ENCODE results near the gene KCNAB2. TPM values are rescaled to one million over a fixed set of nuclear protein-coding genes. Genes with fewer than 3 reads are reported as not detected.
A peak's percentile ranks its signal among the peaks of the same experiment; 100 is the strongest.

The KCNAB2 gene
- total RNA-seq, 1 experiment from 2014 or later = 10.3 TPM

DNA sequence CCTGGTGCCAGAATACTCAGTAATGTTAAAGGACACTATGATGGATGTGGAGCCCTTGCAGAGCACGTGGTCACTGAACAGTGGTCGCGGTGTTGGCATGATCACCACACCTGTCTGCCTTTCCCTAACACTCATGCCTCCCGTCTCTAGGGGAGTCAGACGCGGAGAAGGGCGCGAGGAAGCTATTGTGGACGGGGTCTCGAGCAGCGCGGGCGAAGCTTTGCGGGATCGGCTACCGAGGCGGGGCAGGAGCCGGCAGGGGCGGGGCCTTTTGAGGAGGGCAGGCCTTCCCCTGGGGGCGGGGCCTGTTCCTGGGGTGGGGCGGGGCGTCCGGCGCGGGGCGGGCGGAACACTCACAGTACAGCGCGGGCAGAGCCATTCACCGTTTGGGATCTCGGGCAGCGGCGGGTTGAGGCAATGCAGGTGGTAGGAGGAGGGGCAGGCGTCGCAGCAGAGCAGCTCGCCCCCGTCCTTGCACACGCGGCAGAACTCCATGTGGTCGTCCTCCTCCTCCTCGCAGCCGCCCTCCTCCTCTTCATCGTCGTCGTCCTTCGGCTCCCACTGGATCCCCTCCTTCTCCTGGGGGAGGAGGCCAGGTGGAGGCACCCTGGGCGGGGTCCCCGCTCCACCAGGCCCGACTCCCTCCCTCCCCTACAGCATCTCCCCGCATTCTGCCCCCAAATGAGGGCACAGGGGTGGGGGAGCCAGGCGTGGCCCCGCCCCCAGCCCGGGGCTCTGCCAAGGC is 103.0 kb downstream of the KCNAB2 start (continued):
- TF ChIP-seq ZSCAN18 (CRISPR knock-in tag; IDR thresholded peaks at IDR 0.05) (no peak), GABPB1 (CRISPR knock-in tag; IDR thresholded peaks at IDR 0.05) (no peak), ARID4B (CRISPR knock-in tag; IDR thresholded peaks at IDR 0.05; ENCODE audit: borderline replicate concordance) (peak; percentile 32; the same call in 1 of the 2 replicates), ZNF232 (CRISPR knock-in tag; IDR thresholded peaks at IDR 0.05) (no peak; the same call in 1 of the 2 replicates), ZNF121 (CRISPR knock-in tag; IDR thresholded peaks at IDR 0.05) (no peak), MXD4 (CRISPR knock-in tag; IDR thresholded peaks at IDR 0.05; ENCODE audit: borderline replicate concordance) (no peak), CTCF (IDR thresholded peaks at IDR 0.05) (no peak), NR1H2 (CRISPR knock-in tag; IDR thresholded peaks at IDR 0.05) (no peak), JAZF1 (CRISPR knock-in tag; IDR thresholded peaks at IDR 0.05) (no peak), SP1 (CRISPR knock-in tag; conservative IDR thresholded peaks at IDR 0.05) (peak; percentile 58; the same call in 1 of the 2 replicates), ESRRA (CRISPR knock-in tag; IDR thresholded peaks at IDR 0.05; ENCODE audit: borderline replicate concordance) (0 out of 2 replicates have a peak, but pooled peaks have one; percentile 48), GTF2I (CRISPR knock-in tag; conservative IDR thresholded peaks at IDR 0.05) (no peak), NR2C2 (CRISPR knock-in tag; IDR thresholded peaks at IDR 0.05) (no peak), HMGA2 (CRISPR knock-in tag; IDR thresholded peaks at IDR 0.05) (no peak), ZBTB43 (CRISPR knock-in tag; IDR thresholded peaks at IDR 0.05) (peak; percentile 64; the same call in 1 of the 2 replicates), MYBL2 (CRISPR knock-in tag; IDR thresholded peaks at IDR 0.05) (no peak), MAX (CRISPR knock-in tag; IDR thresholded peaks at IDR 0.05) (peak; percentile 92), SOX15 (CRISPR knock-in tag; IDR thresholded peaks at IDR 0.05) (no peak)
- TF ChIP-seq, protein P1, sequence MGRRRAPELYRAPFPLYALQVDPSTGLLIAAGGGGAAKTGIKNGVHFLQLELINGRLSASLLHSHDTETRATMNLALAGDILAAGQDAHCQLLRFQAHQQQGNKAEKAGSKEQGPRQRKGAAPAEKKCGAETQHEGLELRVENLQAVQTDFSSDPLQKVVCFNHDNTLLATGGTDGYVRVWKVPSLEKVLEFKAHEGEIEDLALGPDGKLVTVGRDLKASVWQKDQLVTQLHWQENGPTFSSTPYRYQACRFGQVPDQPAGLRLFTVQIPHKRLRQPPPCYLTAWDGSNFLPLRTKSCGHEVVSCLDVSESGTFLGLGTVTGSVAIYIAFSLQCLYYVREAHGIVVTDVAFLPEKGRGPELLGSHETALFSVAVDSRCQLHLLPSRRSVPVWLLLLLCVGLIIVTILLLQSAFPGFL (CRISPR knock-in tag; IDR thresholded peaks at IDR 0.05; ENCODE audit: borderline replicate concordance) = no peak
- TF ChIP-seq, protein P2, sequence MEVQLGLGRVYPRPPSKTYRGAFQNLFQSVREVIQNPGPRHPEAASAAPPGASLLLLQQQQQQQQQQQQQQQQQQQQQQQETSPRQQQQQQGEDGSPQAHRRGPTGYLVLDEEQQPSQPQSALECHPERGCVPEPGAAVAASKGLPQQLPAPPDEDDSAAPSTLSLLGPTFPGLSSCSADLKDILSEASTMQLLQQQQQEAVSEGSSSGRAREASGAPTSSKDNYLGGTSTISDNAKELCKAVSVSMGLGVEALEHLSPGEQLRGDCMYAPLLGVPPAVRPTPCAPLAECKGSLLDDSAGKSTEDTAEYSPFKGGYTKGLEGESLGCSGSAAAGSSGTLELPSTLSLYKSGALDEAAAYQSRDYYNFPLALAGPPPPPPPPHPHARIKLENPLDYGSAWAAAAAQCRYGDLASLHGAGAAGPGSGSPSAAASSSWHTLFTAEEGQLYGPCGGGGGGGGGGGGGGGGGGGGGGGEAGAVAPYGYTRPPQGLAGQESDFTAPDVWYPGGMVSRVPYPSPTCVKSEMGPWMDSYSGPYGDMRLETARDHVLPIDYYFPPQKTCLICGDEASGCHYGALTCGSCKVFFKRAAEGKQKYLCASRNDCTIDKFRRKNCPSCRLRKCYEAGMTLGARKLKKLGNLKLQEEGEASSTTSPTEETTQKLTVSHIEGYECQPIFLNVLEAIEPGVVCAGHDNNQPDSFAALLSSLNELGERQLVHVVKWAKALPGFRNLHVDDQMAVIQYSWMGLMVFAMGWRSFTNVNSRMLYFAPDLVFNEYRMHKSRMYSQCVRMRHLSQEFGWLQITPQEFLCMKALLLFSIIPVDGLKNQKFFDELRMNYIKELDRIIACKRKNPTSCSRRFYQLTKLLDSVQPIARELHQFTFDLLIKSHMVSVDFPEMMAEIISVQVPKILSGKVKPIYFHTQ (CRISPR knock-in tag; IDR thresholded peaks at IDR 0.05) = no peak
- TF ChIP-seq, protein P3, sequence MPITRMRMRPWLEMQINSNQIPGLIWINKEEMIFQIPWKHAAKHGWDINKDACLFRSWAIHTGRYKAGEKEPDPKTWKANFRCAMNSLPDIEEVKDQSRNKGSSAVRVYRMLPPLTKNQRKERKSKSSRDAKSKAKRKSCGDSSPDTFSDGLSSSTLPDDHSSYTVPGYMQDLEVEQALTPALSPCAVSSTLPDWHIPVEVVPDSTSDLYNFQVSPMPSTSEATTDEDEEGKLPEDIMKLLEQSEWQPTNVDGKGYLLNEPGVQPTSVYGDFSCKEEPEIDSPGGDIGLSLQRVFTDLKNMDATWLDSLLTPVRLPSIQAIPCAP (CRISPR knock-in tag; IDR thresholded peaks at IDR 0.05) = peak; percentile 49; the same call in 1 of the 2 replicates
- TF ChIP-seq, protein P4, sequence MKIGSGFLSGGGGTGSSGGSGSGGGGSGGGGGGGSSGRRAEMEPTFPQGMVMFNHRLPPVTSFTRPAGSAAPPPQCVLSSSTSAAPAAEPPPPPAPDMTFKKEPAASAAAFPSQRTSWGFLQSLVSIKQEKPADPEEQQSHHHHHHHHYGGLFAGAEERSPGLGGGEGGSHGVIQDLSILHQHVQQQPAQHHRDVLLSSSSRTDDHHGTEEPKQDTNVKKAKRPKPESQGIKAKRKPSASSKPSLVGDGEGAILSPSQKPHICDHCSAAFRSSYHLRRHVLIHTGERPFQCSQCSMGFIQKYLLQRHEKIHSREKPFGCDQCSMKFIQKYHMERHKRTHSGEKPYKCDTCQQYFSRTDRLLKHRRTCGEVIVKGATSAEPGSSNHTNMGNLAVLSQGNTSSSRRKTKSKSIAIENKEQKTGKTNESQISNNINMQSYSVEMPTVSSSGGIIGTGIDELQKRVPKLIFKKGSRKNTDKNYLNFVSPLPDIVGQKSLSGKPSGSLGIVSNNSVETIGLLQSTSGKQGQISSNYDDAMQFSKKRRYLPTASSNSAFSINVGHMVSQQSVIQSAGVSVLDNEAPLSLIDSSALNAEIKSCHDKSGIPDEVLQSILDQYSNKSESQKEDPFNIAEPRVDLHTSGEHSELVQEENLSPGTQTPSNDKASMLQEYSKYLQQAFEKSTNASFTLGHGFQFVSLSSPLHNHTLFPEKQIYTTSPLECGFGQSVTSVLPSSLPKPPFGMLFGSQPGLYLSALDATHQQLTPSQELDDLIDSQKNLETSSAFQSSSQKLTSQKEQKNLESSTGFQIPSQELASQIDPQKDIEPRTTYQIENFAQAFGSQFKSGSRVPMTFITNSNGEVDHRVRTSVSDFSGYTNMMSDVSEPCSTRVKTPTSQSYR (CRISPR knock-in tag; IDR thresholded peaks at IDR 0.05) = no peak

All from WTC11 (cell line).